WI38 (cell line): ENCODE results near the gene KCTD20.

Experiments
- H3K4me3 ChIP-seq: 2 replicates; pipeline ENCODE4 v1.5.1; 2011; ENCODE audit warnings: low read depth, mild to moderate bottlenecking, control low read depth, low read length
- TF ChIP-seq, protein P1 (sequence below): IDR thresholded peaks from 2 replicates; pipeline ENCODE4 v1.5.1; 2012; ENCODE audit warnings: low read depth, mild to moderate bottlenecking, control low read depth, low read length

Gene KCTD20

GRCh38 chr6:36484736-36485135 is 41.9 kb downstream of the KCTD20 start:
- no peak overlapping the region for H3K4me3 ChIP-seq
- TF ChIP-seq, protein P1, sequence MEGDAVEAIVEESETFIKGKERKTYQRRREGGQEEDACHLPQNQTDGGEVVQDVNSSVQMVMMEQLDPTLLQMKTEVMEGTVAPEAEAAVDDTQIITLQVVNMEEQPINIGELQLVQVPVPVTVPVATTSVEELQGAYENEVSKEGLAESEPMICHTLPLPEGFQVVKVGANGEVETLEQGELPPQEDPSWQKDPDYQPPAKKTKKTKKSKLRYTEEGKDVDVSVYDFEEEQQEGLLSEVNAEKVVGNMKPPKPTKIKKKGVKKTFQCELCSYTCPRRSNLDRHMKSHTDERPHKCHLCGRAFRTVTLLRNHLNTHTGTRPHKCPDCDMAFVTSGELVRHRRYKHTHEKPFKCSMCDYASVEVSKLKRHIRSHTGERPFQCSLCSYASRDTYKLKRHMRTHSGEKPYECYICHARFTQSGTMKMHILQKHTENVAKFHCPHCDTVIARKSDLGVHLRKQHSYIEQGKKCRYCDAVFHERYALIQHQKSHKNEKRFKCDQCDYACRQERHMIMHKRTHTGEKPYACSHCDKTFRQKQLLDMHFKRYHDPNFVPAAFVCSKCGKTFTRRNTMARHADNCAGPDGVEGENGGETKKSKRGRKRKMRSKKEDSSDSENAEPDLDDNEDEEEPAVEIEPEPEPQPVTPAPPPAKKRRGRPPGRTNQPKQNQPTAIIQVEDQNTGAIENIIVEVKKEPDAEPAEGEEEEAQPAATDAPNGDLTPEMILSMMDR = no peak

DNA sequence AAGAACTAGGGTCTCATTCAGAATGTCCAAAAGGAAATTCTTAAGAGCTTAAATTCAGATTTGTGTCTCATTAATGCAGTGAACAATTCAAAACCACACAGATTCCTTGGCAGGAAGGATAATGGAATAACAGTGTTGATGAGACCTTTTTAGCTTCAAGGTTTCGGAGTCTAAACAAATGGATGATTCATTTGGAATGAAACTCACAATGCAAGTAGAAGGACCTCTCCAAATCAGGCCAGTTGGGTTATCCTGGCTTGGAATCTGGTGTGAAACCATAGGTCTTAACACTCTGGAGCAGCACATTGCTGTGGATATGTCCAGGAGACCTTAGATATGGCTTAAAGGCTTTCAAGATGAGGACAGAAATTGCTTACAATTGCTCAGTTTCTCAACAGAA is 44.9 kb downstream of the KCTD20 start:
- no peak overlapping the region for H3K4me3 ChIP-seq
- TF ChIP-seq, protein P1 = no peak

DNA sequence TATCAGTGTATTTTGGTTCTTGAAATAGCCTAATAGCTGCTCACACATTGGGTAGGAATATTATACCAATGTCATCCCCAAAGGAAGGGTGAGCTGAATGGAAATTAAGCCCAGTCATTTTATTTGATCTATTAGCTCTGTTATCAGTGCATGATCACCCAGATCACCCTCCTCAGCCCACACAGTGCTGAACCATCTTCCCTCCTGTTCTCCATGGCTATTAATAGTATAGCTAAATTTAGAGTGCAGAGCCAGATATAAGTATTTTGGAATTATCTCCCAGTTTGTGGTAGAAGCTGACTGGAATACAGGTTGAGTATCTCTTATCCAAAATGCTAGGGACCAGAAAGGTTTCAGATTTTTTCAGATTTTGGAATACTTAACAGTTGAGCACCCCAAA is 45.4 kb downstream of the KCTD20 start:
- H3K4me3 ChIP-seq = no peak overlapping the region
- TF ChIP-seq, protein P1 = no peak

- no peak overlapping the region for H3K4me3 ChIP-seq
- TF ChIP-seq, protein P1 = no peak
These were observed 46.6 kb downstream of the KCTD20 start for GRCh38 chr6:36489426-36489825.

DNA sequence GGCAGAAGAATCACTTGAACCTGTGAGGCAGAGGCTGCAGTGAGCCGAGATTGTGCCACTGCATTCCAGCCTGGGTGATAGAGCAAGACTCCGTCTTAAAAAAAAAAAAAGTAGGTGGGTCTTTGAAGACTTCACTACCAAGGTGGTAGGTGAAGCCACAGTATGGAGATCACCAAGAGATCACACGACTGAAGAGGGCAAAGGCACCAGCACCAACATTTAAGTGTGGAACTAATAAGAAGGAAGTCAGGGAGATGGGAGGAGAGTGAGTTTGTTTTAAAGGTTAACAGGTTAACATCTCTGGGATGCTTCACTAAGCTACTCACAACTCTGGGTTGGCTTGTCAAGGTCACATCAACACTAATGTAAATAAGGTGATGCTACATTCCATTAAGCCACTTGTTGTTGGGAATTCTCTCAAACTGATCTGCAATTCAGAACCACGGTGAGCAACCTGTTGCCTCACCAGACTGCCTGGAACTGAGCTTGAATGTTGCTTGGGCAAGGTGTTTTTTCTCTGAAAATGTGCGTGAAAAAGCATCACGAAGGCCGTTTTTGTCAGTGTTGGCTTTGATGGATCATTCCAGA is 48.7 kb downstream of the KCTD20 start:
- TF ChIP-seq, protein P1 = no peak

DNA sequence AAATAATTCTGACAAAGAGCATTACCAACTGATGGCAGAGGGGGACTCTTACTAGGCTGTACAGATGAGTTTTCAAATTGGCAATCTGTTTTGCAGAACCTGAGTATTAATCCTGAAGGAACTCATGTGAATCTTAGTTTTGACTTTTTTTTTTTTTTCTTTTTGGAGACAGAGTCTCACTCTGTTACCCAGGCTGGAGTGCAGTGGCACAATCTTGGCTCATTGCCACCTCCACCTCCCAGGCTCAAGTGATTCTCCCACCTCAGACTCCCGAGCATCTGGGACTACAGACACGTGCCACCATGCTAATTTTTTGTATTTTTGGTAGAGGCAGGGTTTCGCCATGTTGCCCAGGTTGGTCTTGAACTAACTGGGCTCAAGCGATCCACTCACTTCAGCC is 49.3 kb downstream of the KCTD20 start:
- TF ChIP-seq, protein P1 = no peak
- no peak overlapping the region for H3K4me3 ChIP-seq

More for the DNA sequence above, 48.7 kb downstream of the KCTD20 start:
- no peak overlapping the region for H3K4me3 ChIP-seq

DNA sequence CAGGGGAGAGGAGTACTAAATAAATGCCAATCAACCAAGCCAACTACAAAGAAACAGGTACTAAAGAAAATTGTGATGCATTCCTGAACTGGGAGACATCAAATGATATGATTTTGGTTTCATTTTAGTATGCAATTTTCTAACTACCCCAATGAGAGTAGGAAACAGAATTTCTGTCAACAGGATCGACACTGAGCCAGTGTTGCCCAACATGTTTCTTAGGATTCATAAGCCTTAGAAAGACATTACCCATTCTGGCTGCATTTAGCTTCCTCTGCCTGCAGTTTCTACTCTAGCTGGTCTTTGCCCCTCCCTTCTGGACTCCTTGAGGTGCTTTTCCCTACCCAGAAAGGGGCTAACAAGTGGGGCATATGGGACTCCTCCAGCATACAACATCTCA is 49.8 kb downstream of the KCTD20 start:
- no peak overlapping the region for H3K4me3 ChIP-seq
- TF ChIP-seq, protein P1 = no peak
